Mesenchymal stem cell (in vitro differentiated cells and primary cell): ENCODE results near the gene CDH23.

Source experiments
- DNase-seq: peaks from one replicate; pipeline ENCODE4 v3.0.0-alpha.2; 2013
- H2AFZ ChIP-seq: one replicate; pipeline ENCODE4 v1.6.1; 2013; ENCODE audit warnings: low read depth, mild to moderate bottlenecking, control low read depth, inconsistent platforms, low read length, moderate library complexity
- H2AK5ac ChIP-seq: 2 replicates; pipeline ENCODE4 v1.6.1; 2013; ENCODE audit warnings: low read length, moderate library complexity, mild to moderate bottlenecking, inconsistent platforms; ENCODE audit not compliant: severe bottlenecking
- H2BK120ac ChIP-seq: one replicate; pipeline ENCODE4 v1.6.1; 2013; ENCODE audit warnings: low read depth, mild to moderate bottlenecking, inconsistent platforms, low read length, moderate library complexity
- H2BK12ac ChIP-seq, 2 experiments: one replicate each; pipeline ENCODE4 v1.6.1; 2013; ENCODE audit warnings: inconsistent platforms in 2 of 2, low read length in 2 of 2, mild to moderate bottlenecking in 2 of 2, moderate library complexity in 2 of 2, control low read depth in 1 of 2
- H2BK15ac ChIP-seq: one replicate; pipeline ENCODE4 v1.6.1; 2013; ENCODE audit warnings: mild to moderate bottlenecking, low read depth, inconsistent platforms; ENCODE audit not compliant: poor library complexity, severe bottlenecking
- H2BK5ac ChIP-seq: 2 replicates; pipeline ENCODE4 v1.6.1; 2013; ENCODE audit warnings: low read depth, mild to moderate bottlenecking, low read length, control low read depth, inconsistent platforms; ENCODE audit not compliant: poor library complexity, severe bottlenecking
- H3K14ac ChIP-seq, 2 experiments: one replicate each; pipeline ENCODE4 v1.6.1; 2013; ENCODE audit warnings: inconsistent platforms in 2 of 2, low read length in 2 of 2, control low read depth in 1 of 2, mild to moderate bottlenecking in 1 of 2, moderate library complexity in 1 of 2
- H3K18ac ChIP-seq, 2 experiments: one replicate each; pipeline ENCODE4 v1.6.1; 2013; ENCODE audit warnings: inconsistent platforms in 2 of 2, low read length in 2 of 2, control low read depth in 1 of 2, low read depth in 1 of 2, mild to moderate bottlenecking in 1 of 2
- H3K23ac ChIP-seq, 2 experiments: one replicate each; pipeline ENCODE4 v1.6.1; 2013; ENCODE audit warnings: inconsistent platforms in 2 of 2, low read length in 2 of 2, mild to moderate bottlenecking in 2 of 2, moderate library complexity in 2 of 2, control low read depth in 1 of 2
- H3K27ac ChIP-seq: 2 replicates; pipeline ENCODE4 v1.5.1; 2013; ENCODE audit warnings: mild to moderate bottlenecking, moderate library complexity, low read length, control low read depth, inconsistent platforms; ENCODE audit not compliant: poor library complexity, severe bottlenecking
- H3K27me3 ChIP-seq, 2 experiments: 2 replicates each; pipeline versions ENCODE4 v1.6.1 to v1.7.0; 2013; ENCODE audit warnings: low read length in 2 of 2, mild to moderate bottlenecking in 2 of 2, moderate library complexity in 2 of 2, control low read depth in 1 of 2, inconsistent platforms in 1 of 2; ENCODE audit not compliant: control insufficient read depth in 1 of 2, insufficient read depth in 1 of 2
- H3K36me3 ChIP-seq, 2 experiments: 2 replicates each; pipeline versions ENCODE4 v1.6.1 to v1.7.0; 2013; ENCODE audit warnings: low read length in 2 of 2, control low read depth in 1 of 2, inconsistent platforms in 1 of 2, low read depth in 1 of 2, mild to moderate bottlenecking in 1 of 2; ENCODE audit not compliant: insufficient read depth in 2 of 2, control insufficient read depth in 1 of 2
- H3K4ac ChIP-seq, 2 experiments: one replicate each; pipeline ENCODE4 v1.6.1; 2013; ENCODE audit warnings: inconsistent platforms in 2 of 2, low read length in 2 of 2, mild to moderate bottlenecking in 2 of 2, moderate library complexity in 2 of 2, control low read depth in 1 of 2, low read depth in 1 of 2
- H3K4me1 ChIP-seq: 2 replicates; pipeline ENCODE4 v1.6.1; 2013; ENCODE audit warnings: low read depth, low read length, control low read depth; ENCODE audit not compliant: control insufficient read depth, insufficient read depth
- H3K4me2 ChIP-seq: 2 replicates; pipeline ENCODE4 v1.6.1; 2013; ENCODE audit warnings: low read length, mild to moderate bottlenecking, inconsistent platforms; ENCODE audit not compliant: poor library complexity, severe bottlenecking
- H3K4me3 ChIP-seq, 2 experiments: 2 replicates each; pipeline versions ENCODE4 v1.5.1 to v1.7.0; 2013; ENCODE audit warnings: low read length in 2 of 2, mild to moderate bottlenecking in 2 of 2, control low read depth in 1 of 2, low read depth in 1 of 2; ENCODE audit not compliant: insufficient read depth in 1 of 2
- H3K79me1 ChIP-seq: replicated peaks from 2 replicates; pipeline ENCODE4 v1.6.1; 2013; ENCODE audit warnings: mild to moderate bottlenecking, control low read depth, low read length, inconsistent platforms; ENCODE audit not compliant: poor library complexity, severe bottlenecking
- H3K9ac ChIP-seq: 2 replicates; pipeline ENCODE4 v1.7.0; 2013; ENCODE audit warnings: mild to moderate bottlenecking, low read length, moderate library complexity
- H3K9me3 ChIP-seq: 2 replicates; pipeline ENCODE4 v1.7.0; 2013; ENCODE audit warnings: mild to moderate bottlenecking, low read length; ENCODE audit not compliant: control insufficient read depth
- H4K8ac ChIP-seq: one replicate; pipeline ENCODE4 v1.6.1; 2013; ENCODE audit warnings: inconsistent platforms, mild to moderate bottlenecking, low read length, moderate library complexity
- H4K91ac ChIP-seq: one replicate; pipeline ENCODE4 v1.6.1; 2013; ENCODE audit warnings: mild to moderate bottlenecking, low read length, inconsistent platforms
- WGBS: methylation state at CpG from one replicate; pipeline ENCODE4 v1.1.7; 2013; ENCODE audit warnings: mixed read lengths; 5-methylcytosine and 5-hydroxymethylcytosine counted together

Gene CDH23

DNA sequence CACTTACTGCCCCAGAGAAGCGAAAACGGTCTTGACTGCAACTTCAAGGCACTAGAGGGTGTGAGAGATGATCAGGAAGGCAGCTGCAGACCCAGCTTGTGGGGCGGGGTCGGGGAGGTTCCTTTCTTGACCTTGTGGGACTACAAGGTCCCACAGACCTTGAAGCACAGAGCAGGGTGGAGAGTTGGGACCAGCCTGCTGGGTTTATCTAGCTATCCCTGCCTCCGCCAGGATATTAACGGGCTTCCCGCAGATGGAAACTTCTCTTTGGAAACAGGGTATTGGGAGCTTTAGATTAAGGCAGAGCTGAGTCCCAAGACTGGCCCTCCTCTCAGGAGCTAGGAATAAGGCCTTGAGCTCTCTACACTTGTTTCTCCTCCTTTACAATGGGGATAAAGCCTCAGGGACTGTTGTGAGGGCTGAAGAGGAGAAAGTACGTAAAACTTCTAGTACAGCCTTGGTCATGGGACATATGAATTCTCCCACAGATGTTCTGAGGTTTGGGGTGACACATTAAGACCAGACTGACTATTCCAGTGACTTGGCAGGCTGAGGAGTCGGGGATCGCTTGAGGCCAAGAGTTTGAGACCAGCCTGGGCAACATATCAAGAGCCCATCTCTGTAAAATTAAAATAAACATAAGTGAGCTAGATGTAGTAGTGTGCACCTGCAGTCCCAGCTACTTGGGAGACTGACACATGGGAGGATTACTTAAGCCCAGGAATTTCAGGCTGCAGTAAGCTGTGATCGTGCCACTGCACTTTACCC is 153.2 kb downstream of the CDH23 start:
- Histone ChIP-seq H3K23ac (no peak overlapping the region), H3K4ac (no peak overlapping the region), H3K18ac (no peak overlapping the region), H3K27ac (no peak overlapping the region), H3K4me1 (peaks cover 9% of the 10 kb centered on the region), H3K4me2 (no peak overlapping the region), H2AFZ (no peak overlapping the region), H4K91ac (no peak overlapping the region), H3K36me3 (no peaks in the 10 kb centered on the region), H3K79me1 (no peaks in the 10 kb centered on the region), H3K9ac (no peak overlapping the region), H2AK5ac (no peak overlapping the region), H3K27me3 (peaks cover 0 to 63% of the 10 kb centered on the region in 2 experiments), H3K9me3 (no peaks in the 10 kb centered on the region), H2BK5ac (no peak overlapping the region), H2BK15ac (no peak overlapping the region), H2BK12ac (no peak overlapping the region), H3K14ac (no peak overlapping the region), H4K8ac (no peak overlapping the region), H3K4me3 (no peak overlapping the region), H2BK120ac (no peak overlapping the region)
- no peak for DNase-seq
- 81% methylated on average over 11 of the region's 11 CpGs for WGBS

GRCh38 chr10:71550628-71551027 is 153.9 kb downstream of the CDH23 start:
- H2BK120ac ChIP-seq: no peak overlapping the region
- H3K18ac ChIP-seq: no peak overlapping the region
- H3K4me3 ChIP-seq: no peak overlapping the region
- DNase-seq: no peak
- no peak overlapping the region for H4K91ac ChIP-seq
- H3K79me1 ChIP-seq: no peaks in the 10 kb centered on the region
- H4K8ac ChIP-seq: no peak overlapping the region
- no peak overlapping the region for H3K4me2 ChIP-seq
- 84% methylated on average over 5 of the region's 7 CpGs for WGBS
- no peak overlapping the region for H2AFZ ChIP-seq
- H2AK5ac ChIP-seq: no peak overlapping the region
- no peak overlapping the region for H3K27ac ChIP-seq
- H3K23ac ChIP-seq: no peak overlapping the region
- H3K4ac ChIP-seq: no peak overlapping the region
- peaks cover 6 to 63% of the 10 kb centered on the region in 2 experiments for H3K27me3 ChIP-seq
- no peak overlapping the region for H3K9ac ChIP-seq
- H3K9me3 ChIP-seq: no peaks in the 10 kb centered on the region
- H2BK12ac ChIP-seq: no peak overlapping the region
- no peak overlapping the region for H2BK15ac ChIP-seq
- H3K4me1 ChIP-seq: peaks cover 9% of the 10 kb centered on the region
- H2BK5ac ChIP-seq: no peak overlapping the region
- H3K14ac ChIP-seq: no peak overlapping the region
- no peaks in the 10 kb centered on the region for H3K36me3 ChIP-seq

DNA sequence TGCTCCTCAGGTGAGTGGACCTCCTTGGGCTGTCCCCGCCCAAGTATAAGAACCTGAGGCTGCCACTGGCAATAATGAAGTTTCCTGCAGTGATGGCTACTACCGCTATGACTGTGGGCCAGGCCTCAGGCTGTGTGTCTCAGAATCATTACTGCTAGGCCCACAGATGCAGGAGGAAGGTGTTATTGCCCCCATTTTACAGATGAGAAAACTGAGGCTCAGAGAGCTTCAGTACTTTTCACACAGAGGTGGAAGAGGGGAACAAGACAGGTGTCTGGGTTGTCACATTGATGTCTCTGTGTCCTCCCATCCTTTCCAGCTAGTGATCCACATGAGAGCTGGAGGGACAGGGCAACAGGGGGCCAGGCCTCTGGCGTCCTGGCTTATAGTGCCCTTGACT is 155.2 kb downstream of the CDH23 start:
- H3K27ac ChIP-seq: no peak overlapping the region
- H3K79me1 ChIP-seq: no peaks in the 10 kb centered on the region
- WGBS: 81% methylated on average over 3 of the region's 3 CpGs
- no peak overlapping the region for H3K23ac ChIP-seq
- no peak overlapping the region for H3K4me3 ChIP-seq
- H3K9me3 ChIP-seq: no peaks in the 10 kb centered on the region
- H2BK15ac ChIP-seq: no peak overlapping the region
- H3K4ac ChIP-seq: no peak overlapping the region
- H3K4me2 ChIP-seq: no peak overlapping the region
- H2BK12ac ChIP-seq: no peak overlapping the region
- no peak overlapping the region for H3K14ac ChIP-seq
- no peak for DNase-seq
- H4K8ac ChIP-seq: no peak overlapping the region
- no peak overlapping the region for H2BK120ac ChIP-seq
- no peak overlapping the region for H4K91ac ChIP-seq
- H3K36me3 ChIP-seq: no peaks in the 10 kb centered on the region
- no peak overlapping the region for H2AFZ ChIP-seq
- peaks cover 12 to 55% of the 10 kb centered on the region in 2 experiments for H3K27me3 ChIP-seq
- H2BK5ac ChIP-seq: no peak overlapping the region
- peaks cover 9% of the 10 kb centered on the region for H3K4me1 ChIP-seq
- H3K9ac ChIP-seq: no peak overlapping the region
- H3K18ac ChIP-seq: no peak overlapping the region
- no peak overlapping the region for H2AK5ac ChIP-seq

GRCh38 chr10:71553432-71553831 is 156.7 kb downstream of the CDH23 start:
- peaks cover 12 to 49% of the 10 kb centered on the region in 2 experiments for H3K27me3 ChIP-seq
- H3K36me3 ChIP-seq: no peaks in the 10 kb centered on the region
- H3K4me3 ChIP-seq: no peak overlapping the region
- H2AK5ac ChIP-seq: no peak overlapping the region
- 56% methylated on average over 4 of the region's 5 CpGs for WGBS
- H3K9ac ChIP-seq: no peak overlapping the region
- no peak overlapping the region for H3K27ac ChIP-seq
- H3K79me1 ChIP-seq: no peaks in the 10 kb centered on the region
- no peak overlapping the region for H2BK5ac ChIP-seq
- no peak overlapping the region for H2BK12ac ChIP-seq
- H3K14ac ChIP-seq: no peak overlapping the region
- no peak overlapping the region for H3K18ac ChIP-seq
- H3K23ac ChIP-seq: no peak overlapping the region
- H3K4ac ChIP-seq: no peak overlapping the region
- H3K4me1 ChIP-seq: no peaks in the 10 kb centered on the region
- H4K91ac ChIP-seq: no peak overlapping the region
- H3K9me3 ChIP-seq: no peaks in the 10 kb centered on the region
- no peak overlapping the region for H2BK120ac ChIP-seq
- H2AFZ ChIP-seq: no peak overlapping the region
- no peak for DNase-seq
- H2BK15ac ChIP-seq: no peak overlapping the region
- no peak overlapping the region for H4K8ac ChIP-seq
- no peak overlapping the region for H3K4me2 ChIP-seq
